H54 (cell line): Measurements from ENCODE around the gene TSPO2.

Experiments
- DNase-seq: peaks from one replicate; pipeline ENCODE4 v3.0.0; 2011; ENCODE audit warnings: low spot score, mixed read lengths; ENCODE audit not compliant: insufficient read length
- FAIRE-seq: peaks from 3 replicates; lab custom pipeline; 2011; peaks lifted over from hg19 to GRCh38; lab: Jason Lieb, UNC
- POLR2A ChIP-seq: IDR thresholded peaks from 2 replicates; pipeline ENCODE4 v1.6.1; 2011; ENCODE audit warnings: low read depth, mild to moderate bottlenecking, low read length

The TSPO2 gene

GRCh38 chr6:41083072-41083471 lies 40.8 kb downstream of the TSPO2 start:
- no peak for FAIRE-seq
- DNase-seq: no peak
- TF ChIP-seq POLR2A: no peak

DNA sequence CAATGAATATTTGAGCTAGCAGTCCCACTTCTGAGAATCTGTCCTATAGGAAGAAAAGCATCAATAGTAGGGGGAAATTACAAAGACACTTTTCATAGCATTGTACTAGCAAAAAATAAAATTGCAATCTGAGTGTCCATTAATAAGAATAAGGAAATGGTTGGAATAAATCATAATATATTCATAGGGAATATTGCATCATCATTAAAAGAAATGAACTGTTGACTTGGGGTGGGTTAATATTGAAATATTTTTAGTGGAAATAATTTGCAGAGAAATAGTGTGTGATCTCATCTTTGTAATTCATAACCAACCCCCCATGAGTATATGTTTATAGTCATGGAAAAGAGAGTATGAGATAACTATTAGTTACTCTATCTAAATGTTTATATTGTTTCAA lies 42.9 kb downstream of the TSPO2 start:
- TF ChIP-seq POLR2A: no peak
- FAIRE-seq: no peak
- no peak for DNase-seq

DNA sequence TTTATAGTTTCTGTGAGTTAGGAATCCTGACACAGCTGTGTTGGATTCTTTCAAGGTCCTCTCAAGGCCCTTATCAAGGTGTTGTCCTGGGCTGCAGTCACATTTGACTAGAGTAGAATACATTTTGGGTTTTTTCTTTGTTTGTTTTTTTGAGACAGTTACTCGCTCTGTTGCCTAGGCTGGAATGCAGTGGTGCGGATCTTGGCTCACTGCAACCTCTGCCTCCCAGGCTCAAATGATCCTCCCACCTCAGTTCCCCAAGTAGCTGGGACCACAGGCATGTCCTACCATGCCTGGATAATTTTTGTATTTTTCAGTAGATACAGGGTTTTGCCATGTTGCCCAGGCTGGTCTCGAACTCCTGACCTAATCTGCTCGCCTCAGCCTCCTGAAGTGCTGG lies 46.2 kb downstream of the TSPO2 start:
- FAIRE-seq: no peak
- DNase-seq: no peak
- no peak for TF ChIP-seq POLR2A

DNA sequence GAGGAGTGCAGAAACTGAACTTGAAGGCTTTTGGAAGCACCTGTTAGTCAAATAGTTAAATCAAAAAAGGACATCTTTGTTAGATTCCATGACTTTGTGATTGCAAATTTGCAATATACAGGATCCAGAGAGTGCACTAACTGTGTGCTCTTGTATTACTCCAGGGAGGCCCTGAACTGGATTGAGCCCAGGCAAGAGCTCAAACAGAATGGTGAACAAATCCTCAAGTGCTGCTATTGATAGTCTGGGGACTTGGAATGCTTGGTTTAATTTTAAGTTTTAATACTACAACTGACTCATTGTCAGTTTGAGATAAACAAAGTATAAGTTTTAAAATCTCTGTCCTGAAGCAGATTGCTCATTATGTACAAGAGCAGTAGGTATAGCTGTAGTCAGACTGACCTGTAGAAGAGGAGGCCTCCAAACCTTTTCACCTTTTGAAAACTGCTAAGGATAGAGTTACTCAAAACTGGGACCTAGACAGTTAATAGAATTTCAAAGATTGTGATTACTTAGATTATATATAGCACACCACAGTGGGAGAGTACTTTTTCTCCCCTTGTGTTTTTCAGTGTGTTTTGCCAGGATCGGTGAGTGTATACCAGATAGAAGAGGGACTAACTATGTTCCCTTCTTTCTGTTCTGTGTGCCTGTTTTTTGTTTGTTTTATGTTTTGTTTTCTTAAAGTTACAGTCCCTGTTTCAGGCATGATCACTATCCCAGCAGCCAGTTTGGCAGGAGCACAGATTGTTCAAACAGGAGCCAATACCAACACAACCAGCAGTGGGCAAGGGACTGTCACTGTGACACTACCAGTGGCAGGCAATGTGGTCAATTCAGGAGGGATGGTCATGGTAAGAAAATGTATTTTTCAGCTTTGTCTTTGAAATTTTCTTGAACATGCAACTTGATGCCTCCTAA lies 48.8 kb downstream of the TSPO2 start:
- no peak for DNase-seq
- FAIRE-seq: no peak
- TF ChIP-seq POLR2A: no peak

GRCh38 chr6:41092421-41093140 lies 50.3 kb downstream of the TSPO2 start:
- FAIRE-seq (no peak), DNase-seq (no peak)

DNA sequence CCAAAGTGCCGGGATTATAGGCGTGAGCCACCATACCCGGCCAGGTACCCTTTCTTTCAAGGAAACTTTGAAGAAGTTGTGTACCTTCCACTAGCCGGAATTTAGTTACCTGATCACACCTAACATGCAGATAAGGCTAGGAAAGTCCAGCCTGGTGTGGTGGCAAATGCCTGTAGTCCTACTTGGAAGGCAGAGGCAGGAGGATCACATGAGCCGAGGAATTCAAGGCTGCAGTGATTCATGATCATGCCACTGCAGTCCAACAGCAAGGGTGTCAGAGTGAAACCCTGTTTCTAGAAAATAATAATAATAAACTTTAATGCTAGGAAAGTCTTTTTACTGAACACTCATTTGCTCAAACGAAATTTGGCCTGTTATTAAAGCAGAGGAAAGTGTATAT lies 51.5 kb downstream of the TSPO2 start:
- FAIRE-seq (no peak), DNase-seq (no peak)
- no peak for TF ChIP-seq POLR2A

More at GRCh38 chr6:41092421-41093140, 50.3 kb downstream of the TSPO2 start:
- TF ChIP-seq POLR2A: no peak
